Gastroesophageal sphincter (tissue), 4 donors: ENCODE results near the gene U2AF2. TPM values are rescaled to one million over a fixed set of nuclear protein-coding genes. Genes with fewer than 3 reads are reported as not detected.

ENCODE experiments used
- ATAC-seq: fragments of 150-250 bp; one replicate; pipeline ENCODE4 v1.9.1; 2016; ENCODE audit warnings: mild to moderate bottlenecking, moderate library complexity
- H3K27ac ChIP-seq, 4 donors: fragments of 200-600 bp; sonication (generic) in 3 of 4; 1 replicate in 3 of 4; 2 replicates in 1 of 4; pipeline ENCODE4 v1.5.1; 2016 to 2019
- H3K27me3 ChIP-seq: fragments of 200-600 bp; sonication (generic); one replicate; pipeline ENCODE4 v1.5.1; 2019
- H3K36me3 ChIP-seq, 2 donors: fragments of 200-600 bp; sonication (generic); one replicate each; pipeline ENCODE4 v1.5.1; 2019; ENCODE audit warnings: control low read depth in 1 of 2
- H3K4me1 ChIP-seq, 3 donors: fragments of 200-600 bp; sonication (generic); 1 replicate in 2 of 3; 2 replicates in 1 of 3; pipeline ENCODE4 v1.5.1; 2016 to 2019; ENCODE audit warnings: control low read depth in 2 of 3
- H3K4me3 ChIP-seq, 2 donors: fragments of 200-600 bp; sonication (generic); one replicate each; pipeline ENCODE4 v1.5.1; 2019; ENCODE audit warnings: mild to moderate bottlenecking in 1 of 2, moderate library complexity in 1 of 2
- H3K9me3 ChIP-seq, 3 donors: fragments of 200-600 bp; sonication (generic); one replicate each; pipeline ENCODE4 v1.5.1; 2017 to 2019; ENCODE audit warnings: control low read depth in 2 of 3
- EP300 ChIP-seq: sonication (generic); formaldehyde crosslinking; IDR thresholded peaks from one replicate; pipeline ENCODE4 v1.6.1; 2017; ENCODE audit warnings: antibody characterized with exemption, mild to moderate bottlenecking
- POLR2A ChIP-seq, 2 donors: fragments of 450-650 bp; IDR thresholded peaks; one replicate each; pipeline ENCODE4 v1.6.1; 2017; ENCODE audit warnings: antibody characterized with exemption in 2 of 2, mild to moderate bottlenecking in 2 of 2, moderate library complexity in 1 of 2
- POLR2AphosphoS5 ChIP-seq: sonication (generic); formaldehyde crosslinking; IDR thresholded peaks from one replicate; pipeline ENCODE4 v1.6.1; 2017; ENCODE audit warnings: antibody characterized with exemption
- WGBS, 2 donors: methylation state at CpG; one replicate each; pipeline ENCODE4 v1.1.5; 2018; ENCODE audit warnings: low coverage in 1 of 2; 5-methylcytosine and 5-hydroxymethylcytosine counted together
- total RNA-seq, 4 donors: library from RNA; depleted of rRNA; stranded (reverse); fragments of >200 nt; gene quantifications; one replicate each; pipeline ENCODE4 v1.1.0, GENCODE V29; 2016
- TF ChIP-seq, protein P1 (sequence below), 4 experiments: fragments of 200-600 bp in 2 of 4; fragments of 450-650 bp in 2 of 4; sonication (generic) in 1 of 4; IDR thresholded peaks; one replicate each; pipeline ENCODE4 v1.5.1; 2017 to 2019; ENCODE audit warnings: antibody characterized with exemption in 4 of 4, mild to moderate bottlenecking in 2 of 4, moderate library complexity in 2 of 4

Gene U2AF2
- total RNA-seq, 4 donors from 2014 or later: 68.9 to 97.9 (median 91.4) TPM

DNA sequence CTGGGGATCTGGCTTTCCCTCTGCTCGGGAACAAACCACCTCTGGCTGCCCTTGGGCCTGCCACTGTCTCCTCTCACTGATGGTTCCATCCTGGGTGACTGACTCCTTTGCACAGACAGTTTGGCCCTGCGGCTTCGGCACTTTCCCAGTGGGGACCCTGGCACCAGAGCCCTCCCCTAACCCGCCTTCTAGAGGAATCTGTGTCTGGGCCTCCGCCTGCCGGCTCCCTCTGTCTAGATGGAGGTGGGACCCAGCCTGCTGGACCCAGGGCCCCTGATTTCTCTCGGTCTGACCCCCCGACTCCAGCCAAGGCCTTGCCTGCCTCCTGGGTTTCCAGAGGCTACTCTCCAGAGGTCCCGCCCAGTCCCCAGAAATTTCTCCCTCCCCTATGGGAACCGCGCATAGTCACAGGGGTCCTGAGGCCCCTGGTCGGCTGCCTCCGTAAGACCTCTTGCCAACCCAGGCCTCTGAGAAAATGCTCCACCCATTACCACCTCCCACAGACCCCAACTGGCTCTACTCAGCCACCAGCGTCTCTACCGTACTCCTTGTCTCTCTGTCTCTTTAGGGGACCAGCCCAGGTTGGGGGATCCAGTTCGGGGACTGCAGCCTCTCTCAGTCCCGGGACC, 4.1 kb upstream of the U2AF2 start:
- no peak for TF ChIP-seq POLR2AphosphoS5
- H3K36me3 ChIP-seq: peaks cover 0 to 29% of the 10 kb centered on the region in 2 donors
- H3K4me3 ChIP-seq: no peak overlapping the region
- no peak overlapping the region for H3K27ac ChIP-seq
- no peaks in the 10 kb centered on the region for H3K9me3 ChIP-seq
- no peaks in the 10 kb centered on the region for H3K27me3 ChIP-seq
- 80 to 81% methylated on average over 1 to 4 of the region's 17 CpGs for WGBS, 2 donors
- peaks cover 0 to 61% (median 28%) of the 10 kb centered on the region in 3 donors for H3K4me1 ChIP-seq
- no peak for ATAC-seq

- no peak for ATAC-seq
- Histone ChIP-seq H3K9me3 (no peaks in the 10 kb centered on the region), H3K27ac (no peak overlapping the region), H3K36me3 (peaks cover 0 to 24% of the 10 kb centered on the region in 2 donors), H3K27me3 (no peaks in the 10 kb centered on the region), H3K4me1 (peaks cover 0 to 63% (median 32%) of the 10 kb centered on the region in 3 donors), H3K4me3 (no peak overlapping the region)
- TF ChIP-seq, protein P1, sequence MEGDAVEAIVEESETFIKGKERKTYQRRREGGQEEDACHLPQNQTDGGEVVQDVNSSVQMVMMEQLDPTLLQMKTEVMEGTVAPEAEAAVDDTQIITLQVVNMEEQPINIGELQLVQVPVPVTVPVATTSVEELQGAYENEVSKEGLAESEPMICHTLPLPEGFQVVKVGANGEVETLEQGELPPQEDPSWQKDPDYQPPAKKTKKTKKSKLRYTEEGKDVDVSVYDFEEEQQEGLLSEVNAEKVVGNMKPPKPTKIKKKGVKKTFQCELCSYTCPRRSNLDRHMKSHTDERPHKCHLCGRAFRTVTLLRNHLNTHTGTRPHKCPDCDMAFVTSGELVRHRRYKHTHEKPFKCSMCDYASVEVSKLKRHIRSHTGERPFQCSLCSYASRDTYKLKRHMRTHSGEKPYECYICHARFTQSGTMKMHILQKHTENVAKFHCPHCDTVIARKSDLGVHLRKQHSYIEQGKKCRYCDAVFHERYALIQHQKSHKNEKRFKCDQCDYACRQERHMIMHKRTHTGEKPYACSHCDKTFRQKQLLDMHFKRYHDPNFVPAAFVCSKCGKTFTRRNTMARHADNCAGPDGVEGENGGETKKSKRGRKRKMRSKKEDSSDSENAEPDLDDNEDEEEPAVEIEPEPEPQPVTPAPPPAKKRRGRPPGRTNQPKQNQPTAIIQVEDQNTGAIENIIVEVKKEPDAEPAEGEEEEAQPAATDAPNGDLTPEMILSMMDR (IDR thresholded peaks at IDR 0.05): no peak
- TF ChIP-seq EP300 (no peak), POLR2A (IDR thresholded peaks at IDR 0.05) (no peak)
- WGBS, 2 donors: 82% methylated on average over 10 of the region's 18 CpGs; no CpG with 5 or more reads in 1 of the 2 donors
These were observed 3.6 kb upstream of the U2AF2 start for GRCh38 chr19:55651236-55651635.

- no peak for ATAC-seq
- H3K9me3 ChIP-seq: no peaks in the 10 kb centered on the region
- 60% methylated on average over 1 to 8 of the region's 71 CpGs for WGBS, 2 donors
- no peak overlapping the region for H3K4me3 ChIP-seq
- H3K27me3 ChIP-seq: no peaks in the 10 kb centered on the region
- peaks cover 0 to 23% of the 10 kb centered on the region in 2 donors for H3K36me3 ChIP-seq
- peaks cover 0 to 63% (median 38%) of the 10 kb centered on the region in 3 donors for H3K4me1 ChIP-seq
- peak overlapping the region in 3 of 4 donors; percentile 97 to 99 (median 98) for H3K27ac ChIP-seq
- TF ChIP-seq POLR2A (IDR thresholded peaks at IDR 0.05) (no peak), POLR2AphosphoS5 (no peak)
These were observed 2.3 kb upstream of the U2AF2 start for GRCh38 chr19:55652311-55653128.

- peak; percentile 82 for ATAC-seq
- Histone ChIP-seq H3K36me3 (peaks cover 0 to 26% of the 10 kb centered on the region in 2 donors), H3K4me1 (peaks cover 0 to 63% (median 46%) of the 10 kb centered on the region in 3 donors), H3K27ac (peak overlapping the region; percentile 71 to 99 (median 98)), H3K27me3 (no peaks in the 10 kb centered on the region), H3K4me3 (peak overlapping the region; percentile 71 to 97), H3K9me3 (no peaks in the 10 kb centered on the region)
- WGBS, 2 donors: 4% methylated on average over 14 of the region's 57 CpGs; no CpG with 5 or more reads in 1 of the 2 donors
- TF ChIP-seq EP300 (no peak), POLR2AphosphoS5 (peak; percentile 85), POLR2A (IDR thresholded peaks at IDR 0.05) (peak; percentile 78 to 81)
- TF ChIP-seq, protein P1 (IDR thresholded peaks at IDR 0.05): peak in 3 of 4 experiments; percentile 88 to 100 (median 100)
These were observed 1.0 kb upstream of the U2AF2 start for GRCh38 chr19:55653651-55654322.

GRCh38 chr19:55654323-55654867, 440 bp upstream of the U2AF2 start:
- 0% methylated on average over 23 of the region's 52 CpGs; no CpG with 5 or more reads in 1 of the 2 donors for WGBS, 2 donors
- H3K4me1 ChIP-seq: peaks cover 0 to 63% (median 46%) of the 10 kb centered on the region in 3 donors

More at GRCh38 chr19:55654323-55654867, 440 bp upstream of the U2AF2 start:
- Histone ChIP-seq H3K27ac (peak overlapping the region; percentile 71 to 99 (median 98)), H3K36me3 (peaks cover 0 to 32% of the 10 kb centered on the region in 2 donors), H3K4me3 (peak overlapping the region; percentile 71 to 97), H3K9me3 (no peaks in the 10 kb centered on the region), H3K27me3 (no peaks in the 10 kb centered on the region)
- TF ChIP-seq POLR2AphosphoS5: no peak
- TF ChIP-seq, protein P1 (IDR thresholded peaks at IDR 0.05): no peak
- no peak for TF ChIP-seq POLR2A (IDR thresholded peaks at IDR 0.05)
- no peak for TF ChIP-seq EP300
- ATAC-seq: peak; percentile 81
